Calu3 (cell line): ENCODE results near the gene DHX38. TPM values are rescaled to one million over a fixed set of nuclear protein-coding genes. Genes with fewer than 3 reads are reported as not detected.

Experiments
- BruUV-seq: library from RNA; stranded (reverse); fragments of 400-500 nt; replicated peaks from 2 replicates; lab custom pipeline; 2021; lab: Mats Ljungman, UMichigan
- CTCF ChIA-PET: fragments of 300-600 bp; sonication (Branson Sonifier 250); formaldehyde crosslinking; loops from one replicate; lab custom pipeline; 2022; ENCODE audit warnings: antibody characterized with exemption; lab: Charles Lee
- DNase-seq: peaks from one replicate; pipeline ENCODE4 v3.0.0; 2022
- H3K27ac Mint-ChIP-seq: one replicate; pipeline ENCODE4 v1.8.0; 2022; ENCODE audit warnings: mixed read lengths; ENCODE audit not compliant: unreplicated experiment
- H3K27me3 Mint-ChIP-seq: one replicate; pipeline ENCODE4 v1.8.0; 2022; ENCODE audit warnings: mixed read lengths; ENCODE audit not compliant: unreplicated experiment
- H3K36me3 Mint-ChIP-seq: one replicate; pipeline ENCODE4 v1.8.0; 2022; ENCODE audit warnings: mild to moderate bottlenecking, moderate library complexity, mixed read lengths; ENCODE audit not compliant: insufficient read depth, unreplicated experiment
- H3K4me1 Mint-ChIP-seq: one replicate; pipeline ENCODE4 v1.8.0; 2022; ENCODE audit warnings: mild to moderate bottlenecking, low read depth, mixed read lengths; ENCODE audit not compliant: unreplicated experiment
- H3K4me3 Mint-ChIP-seq: one replicate; pipeline ENCODE4 v1.8.0; 2022; ENCODE audit warnings: mild to moderate bottlenecking, low read depth, moderate library complexity, mixed read lengths; ENCODE audit not compliant: unreplicated experiment
- H3K9me3 Mint-ChIP-seq: one replicate; pipeline ENCODE4 v1.8.0; 2022; ENCODE audit warnings: low read depth, mixed read lengths; ENCODE audit not compliant: unreplicated experiment
- intact Hi-C: fragments of 100-400 bp; cut with micrococcal nuclease; formaldehyde crosslinking; loops from one replicate; pipeline ENCODE4 v1.10.0; 2022; ENCODE audit not compliant: unreplicated experiment
- total RNA-seq: library from RNA; stranded (reverse); gene quantifications from 2 replicates; pipeline ENCODE4 v1.2.3, GENCODE V29; 2022
- TF ChIP-seq, protein P1 (sequence below): fragments of 200-600 bp; IDR thresholded peaks from one replicate; pipeline ENCODE4 v1.8.0; 2022; ENCODE audit warnings: antibody characterized with exemption; ENCODE audit not compliant: unreplicated experiment

Gene DHX38
- total RNA-seq, 1 experiment from 2014 or later: 86.4 TPM

DNA sequence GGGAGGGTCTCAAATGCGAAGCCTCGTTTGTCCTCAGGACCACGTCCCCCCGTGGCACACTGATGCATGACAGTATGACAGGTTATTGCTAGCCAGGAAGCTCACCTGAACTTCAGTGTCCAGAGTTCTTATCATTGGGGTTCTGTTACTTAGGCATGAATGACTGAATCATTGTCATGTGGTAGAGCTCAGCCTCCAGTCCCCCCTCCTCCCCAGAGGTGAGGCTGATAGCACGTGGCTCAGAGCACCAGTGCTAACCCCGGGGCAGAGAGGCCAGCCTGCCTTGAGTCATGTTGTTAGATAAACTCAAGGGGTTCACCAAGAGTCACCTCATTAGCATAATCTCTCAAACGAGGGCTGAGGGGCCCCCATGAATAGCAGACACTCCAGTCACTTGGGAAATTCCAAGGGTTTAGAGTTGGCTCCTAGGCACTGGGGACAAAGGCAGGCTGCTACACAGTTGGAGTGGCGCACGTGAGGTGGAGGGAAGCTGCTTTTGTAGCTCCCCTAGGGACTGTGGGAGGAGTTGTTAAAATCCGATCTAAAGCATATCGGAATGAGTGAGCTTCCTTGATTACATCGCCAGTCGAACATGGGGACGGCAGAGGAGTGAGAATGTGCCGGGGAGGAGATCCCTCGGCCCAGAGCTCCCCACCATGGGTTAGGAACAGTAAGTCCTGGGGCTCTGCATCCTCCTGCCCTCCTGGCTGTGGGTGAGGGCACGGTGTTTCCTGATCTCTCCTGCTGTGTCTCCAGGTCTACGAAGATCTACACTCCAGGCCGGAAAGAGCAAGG is 18.2 kb downstream of the DHX38 start:
- intact Hi-C loops: no loop called here
- Mint-ChIP-seq H3K36me3 (peaks cover 27% of the 10 kb centered on the region), H3K4me1 (no peaks in the 10 kb centered on the region), H3K27me3 (no peaks in the 10 kb centered on the region), H3K4me3 (no peak overlapping the region), H3K27ac (no peak overlapping the region), H3K9me3 (no peaks in the 10 kb centered on the region)
- no TSS peak for BruUV-seq
- CTCF ChIA-PET: no interaction called here
- no peak for DNase-seq
- TF ChIP-seq, protein P1, sequence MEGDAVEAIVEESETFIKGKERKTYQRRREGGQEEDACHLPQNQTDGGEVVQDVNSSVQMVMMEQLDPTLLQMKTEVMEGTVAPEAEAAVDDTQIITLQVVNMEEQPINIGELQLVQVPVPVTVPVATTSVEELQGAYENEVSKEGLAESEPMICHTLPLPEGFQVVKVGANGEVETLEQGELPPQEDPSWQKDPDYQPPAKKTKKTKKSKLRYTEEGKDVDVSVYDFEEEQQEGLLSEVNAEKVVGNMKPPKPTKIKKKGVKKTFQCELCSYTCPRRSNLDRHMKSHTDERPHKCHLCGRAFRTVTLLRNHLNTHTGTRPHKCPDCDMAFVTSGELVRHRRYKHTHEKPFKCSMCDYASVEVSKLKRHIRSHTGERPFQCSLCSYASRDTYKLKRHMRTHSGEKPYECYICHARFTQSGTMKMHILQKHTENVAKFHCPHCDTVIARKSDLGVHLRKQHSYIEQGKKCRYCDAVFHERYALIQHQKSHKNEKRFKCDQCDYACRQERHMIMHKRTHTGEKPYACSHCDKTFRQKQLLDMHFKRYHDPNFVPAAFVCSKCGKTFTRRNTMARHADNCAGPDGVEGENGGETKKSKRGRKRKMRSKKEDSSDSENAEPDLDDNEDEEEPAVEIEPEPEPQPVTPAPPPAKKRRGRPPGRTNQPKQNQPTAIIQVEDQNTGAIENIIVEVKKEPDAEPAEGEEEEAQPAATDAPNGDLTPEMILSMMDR: no peak

DNA sequence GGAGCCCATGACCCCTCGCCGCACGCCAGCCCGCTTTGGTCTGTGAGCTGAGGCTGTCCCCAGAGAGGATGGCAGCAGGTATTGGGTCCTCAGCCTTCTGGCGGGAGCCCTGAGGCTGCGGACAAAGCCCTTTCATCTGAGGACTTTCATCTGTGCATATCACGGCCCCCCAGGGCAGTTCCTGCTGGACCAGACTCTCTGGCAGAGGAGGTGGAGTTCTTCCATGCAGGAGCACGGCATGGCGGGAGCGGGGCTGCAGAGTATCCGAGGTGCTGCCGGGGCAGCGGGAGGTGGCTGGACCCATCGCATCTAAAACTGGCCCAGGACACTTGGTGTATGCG is 18.8 kb downstream of the DHX38 start:
- H3K27me3 Mint-ChIP-seq: no peaks in the 10 kb centered on the region
- no peak for DNase-seq
- H3K4me3 Mint-ChIP-seq: no peak overlapping the region
- TF ChIP-seq, protein P1: no peak
- CTCF ChIA-PET: no interaction called here
- no peak overlapping the region for H3K27ac Mint-ChIP-seq
- no TSS peak for BruUV-seq
- H3K9me3 Mint-ChIP-seq: no peaks in the 10 kb centered on the region
- H3K36me3 Mint-ChIP-seq: peaks cover 21% of the 10 kb centered on the region
- H3K4me1 Mint-ChIP-seq: no peaks in the 10 kb centered on the region
- intact Hi-C loops: no loop called here

DNA sequence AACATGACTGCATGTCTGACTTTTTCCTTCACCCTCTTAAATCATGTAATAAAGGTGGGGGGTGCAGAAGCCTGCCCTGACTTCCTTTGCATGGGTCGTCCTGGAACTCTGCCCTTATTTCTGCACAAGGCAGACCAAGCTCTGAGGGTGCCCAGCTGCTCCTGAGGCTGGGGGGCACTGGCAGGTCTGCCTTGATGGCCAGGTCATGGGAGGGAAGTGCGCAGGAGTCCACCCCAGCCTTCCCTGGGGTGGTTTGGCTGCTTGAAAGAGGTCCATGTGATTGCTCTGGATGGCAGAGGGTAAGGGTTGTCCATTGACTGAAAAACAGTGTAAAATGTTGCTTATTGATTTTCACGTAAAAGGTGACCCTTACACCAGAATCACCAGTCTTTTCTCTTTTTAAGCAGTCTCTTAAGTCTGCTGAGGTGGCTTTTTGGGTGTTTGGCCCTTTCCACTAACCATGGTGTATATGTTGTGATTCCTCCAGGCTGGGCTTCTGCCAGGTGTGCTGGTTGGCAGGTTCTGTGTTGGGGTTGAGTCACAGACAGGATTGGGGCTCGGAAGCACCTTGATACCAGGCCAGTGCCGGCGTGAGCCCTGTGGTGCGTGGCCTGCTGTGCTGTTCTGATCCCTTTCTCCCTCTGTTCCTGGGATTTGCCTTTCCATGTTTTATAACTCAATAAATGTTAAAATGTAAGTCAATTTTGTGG is 19.4 kb downstream of the DHX38 start:
- intact Hi-C loops: no loop called here
- CTCF ChIA-PET: no interaction called here
- BruUV-seq: no TSS peak
- Mint-ChIP-seq H3K36me3 (peaks cover 18% of the 10 kb centered on the region), H3K4me3 (no peak overlapping the region), H3K4me1 (no peaks in the 10 kb centered on the region), H3K27me3 (no peaks in the 10 kb centered on the region), H3K27ac (no peak overlapping the region), H3K9me3 (no peaks in the 10 kb centered on the region)
- no peak for DNase-seq
- TF ChIP-seq, protein P1: no peak

GRCh38 chr16:72113616-72113945 is 19.9 kb downstream of the DHX38 start:
- BruUV-seq: no TSS peak
- Mint-ChIP-seq H3K9me3 (no peaks in the 10 kb centered on the region), H3K4me3 (no peak overlapping the region), H3K4me1 (no peaks in the 10 kb centered on the region), H3K36me3 (peaks cover 18% of the 10 kb centered on the region), H3K27ac (no peak overlapping the region), H3K27me3 (no peaks in the 10 kb centered on the region)
- CTCF ChIA-PET: no interaction called here
- TF ChIP-seq, protein P1: no peak
- DNase-seq: no peak
- intact Hi-C loops: no loop called here
